Heart left ventricle (tissue), 16 donors: ENCODE measurements around the gene DPY19L1. TPM values are rescaled to one million over a fixed set of nuclear protein-coding genes. Genes with fewer than 3 reads are reported as not detected.
A peak's percentile ranks its signal among the peaks of the same experiment; 100 is the strongest.
"Not testable (repeated sequence)": the region's sequence is repeated elsewhere in the genome, so short reads cannot be mapped to it uniquely, and the experiment has no call there.

Experiments used
- ATAC-seq, 4 donors: fragments of 200-7000 bp; cut with Tn5 transposase; one replicate each; pipeline ENCODE4 v1.9.1; 2020 to 2022; ENCODE audit warnings: moderate library complexity in 4 of 4, mild to moderate bottlenecking in 3 of 4, moderate number of reproducible peaks in 1 of 4
- DNase-seq, 5 donors: peaks; one replicate each; pipeline ENCODE4 v3.0.0-alpha.2; 2020
- H3K27ac ChIP-seq, 12 donors: fragments of 200-600 bp; sonication (generic) in 4 of 12; one replicate each; pipeline versions ENCODE4 v1.5.0 to v1.8.0; 2016 to 2022; ENCODE audit warnings: mild to moderate bottlenecking in 2 of 12
- H3K27me3 ChIP-seq, 9 donors: fragments of 200-600 bp; sonication (generic) in 2 of 9; one replicate each; pipeline versions ENCODE4 v1.5.1 to v1.8.0; 2016 to 2022; ENCODE audit warnings: mild to moderate bottlenecking in 3 of 9
- H3K36me3 ChIP-seq, 9 donors: fragments of 200-600 bp; sonication (generic) in 2 of 9; one replicate each; pipeline versions ENCODE4 v1.5.0 to v1.8.0; 2018 to 2022; ENCODE audit warnings: mild to moderate bottlenecking in 2 of 9
- H3K4me1 ChIP-seq, 12 donors: fragments of 200-600 bp; sonication (generic) in 4 of 12; one replicate each; pipeline versions ENCODE4 v1.5.0 to v1.8.0; 2016 to 2022; ENCODE audit warnings: mild to moderate bottlenecking in 3 of 12
- H3K4me3 ChIP-seq, 12 donors: fragments of 200-600 bp; sonication (generic) in 4 of 12; one replicate each; pipeline versions ENCODE4 v1.5.0 to v1.8.0; 2017 to 2022; ENCODE audit warnings: mild to moderate bottlenecking in 9 of 12, moderate library complexity in 4 of 12
- H3K9me3 ChIP-seq, 12 donors: fragments of 200-600 bp; sonication (generic) in 4 of 12; one replicate each; pipeline versions ENCODE4 v1.5.0 to v1.8.0; 2016 to 2022; ENCODE audit warnings: mild to moderate bottlenecking in 1 of 12
- WGBS, 4 donors: extraction: QIAGEN DNeasy Blood & Tissue Kit in 2 of 4; methylation state at CpG; one replicate each; pipeline versions ENCODE4 v1.1.5 to v1.1.7; 2013 to 2018; 5-methylcytosine and 5-hydroxymethylcytosine counted together
- intact Hi-C, 10 donors: fragments of 100-400 bp; cut with DNase I; formaldehyde crosslinking; loops; one replicate each; pipeline versions ENCODE4 v1.11.1 to v1.14.2; 2022
- polyA plus RNA-seq, 2 donors: library from polyadenylated mRNA; stranded (reverse); fragments of 200-250 nt; gene quantifications; one replicate each; pipeline ENCODE4 v1.2.3, GENCODE V29; 2013
- total RNA-seq, 9 donors: library from RNA; depleted of rRNA in 2 of 9; stranded (reverse); fragments of >200 nt in 2 of 9; fragmentation: NEBNext Ultra II Directional in 3 of 9; extraction: Animal tissue kit (Norgen Biotek cat#: 25700) in 3 of 9; gene quantifications; one replicate each; pipeline versions ENCODE4 v1.1.0 to v1.2.4, GENCODE V29; 2016 to 2023
- TF ChIP-seq, protein P1 (sequence below), 12 donors: fragments of 200-600 bp; sonication (generic) in 4 of 12; IDR thresholded peaks; one replicate each; pipeline versions ENCODE4 v1.5.0 to v1.8.0; 2018 to 2022; ENCODE audit warnings: antibody characterized with exemption in 12 of 12, mild to moderate bottlenecking in 5 of 12
- donor health status: ischemic (EF 13 %, LVEDD 7.1; RV severe dilation, severe dysfunction).
- donor health status: healthy with polysubstance abuse.
- donor health status: DM: no; HTN: yes; CAD: no.
- donor health status: DM: no; HTN: no; CAD: no.
- donor health status: ischemic (EF 25% LVEDD 6.9; RV normal size, moderate dysfunction).
- donor health status: ischemic (EF 25% LVEDD 5.7; RV mildly dilated, moderate dysfunction).
- donor health status: healthy.
- donor health status: DM: yes; HTN: yes; CAD: no.
- donor health status: ischemic (EF 35%, LVEDD 5.7; RV mildly dilated, moderate dysfunction).
- donor health status: nonischemic (EF 11% LVEDD 7.7; RV severe dilation, severe dysfunction).
- donor health status: DM: yes; HTN: yes; CAD: no.
- donor health status: PGD.
- donor health status: ischemic (EF 29% LVEDD 5.4; RV normal size, mild dysfunction).
- donor health status: nonischemic (EF 23%, LVEDD 6.1; RV moderate dilation, normal function).

DPY19L1 gene
- total and polyA plus RNA-seq, 11 donors: 7.7 to 34.4 (median 22.8) TPM

DNA sequence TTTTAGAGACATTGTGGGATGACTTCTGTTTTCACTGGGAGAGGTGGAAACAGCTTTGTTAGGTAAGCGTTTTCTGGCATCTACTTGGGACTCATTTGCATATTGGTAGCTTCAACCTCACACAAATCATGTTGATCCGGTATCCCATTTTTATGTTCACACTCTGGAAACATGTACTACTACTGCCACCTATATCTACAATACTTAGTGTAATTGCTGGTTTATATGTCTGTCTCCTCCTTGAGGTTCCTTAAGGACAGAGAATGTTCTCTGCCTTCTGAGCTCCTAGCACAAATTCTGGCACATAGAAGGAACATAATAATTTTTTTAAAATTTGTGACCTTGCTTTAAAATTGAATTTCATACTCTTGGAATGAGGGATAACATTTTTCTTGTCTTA is 28.1 kb upstream of the DPY19L1 start:
- ATAC-seq, intact Hi-C loops: not testable (repeated sequence)
- TF ChIP-seq, protein P1, sequence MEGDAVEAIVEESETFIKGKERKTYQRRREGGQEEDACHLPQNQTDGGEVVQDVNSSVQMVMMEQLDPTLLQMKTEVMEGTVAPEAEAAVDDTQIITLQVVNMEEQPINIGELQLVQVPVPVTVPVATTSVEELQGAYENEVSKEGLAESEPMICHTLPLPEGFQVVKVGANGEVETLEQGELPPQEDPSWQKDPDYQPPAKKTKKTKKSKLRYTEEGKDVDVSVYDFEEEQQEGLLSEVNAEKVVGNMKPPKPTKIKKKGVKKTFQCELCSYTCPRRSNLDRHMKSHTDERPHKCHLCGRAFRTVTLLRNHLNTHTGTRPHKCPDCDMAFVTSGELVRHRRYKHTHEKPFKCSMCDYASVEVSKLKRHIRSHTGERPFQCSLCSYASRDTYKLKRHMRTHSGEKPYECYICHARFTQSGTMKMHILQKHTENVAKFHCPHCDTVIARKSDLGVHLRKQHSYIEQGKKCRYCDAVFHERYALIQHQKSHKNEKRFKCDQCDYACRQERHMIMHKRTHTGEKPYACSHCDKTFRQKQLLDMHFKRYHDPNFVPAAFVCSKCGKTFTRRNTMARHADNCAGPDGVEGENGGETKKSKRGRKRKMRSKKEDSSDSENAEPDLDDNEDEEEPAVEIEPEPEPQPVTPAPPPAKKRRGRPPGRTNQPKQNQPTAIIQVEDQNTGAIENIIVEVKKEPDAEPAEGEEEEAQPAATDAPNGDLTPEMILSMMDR (IDR thresholded peaks at IDR 0.05): peak in 1 of 12 donors; percentile 11

DNA sequence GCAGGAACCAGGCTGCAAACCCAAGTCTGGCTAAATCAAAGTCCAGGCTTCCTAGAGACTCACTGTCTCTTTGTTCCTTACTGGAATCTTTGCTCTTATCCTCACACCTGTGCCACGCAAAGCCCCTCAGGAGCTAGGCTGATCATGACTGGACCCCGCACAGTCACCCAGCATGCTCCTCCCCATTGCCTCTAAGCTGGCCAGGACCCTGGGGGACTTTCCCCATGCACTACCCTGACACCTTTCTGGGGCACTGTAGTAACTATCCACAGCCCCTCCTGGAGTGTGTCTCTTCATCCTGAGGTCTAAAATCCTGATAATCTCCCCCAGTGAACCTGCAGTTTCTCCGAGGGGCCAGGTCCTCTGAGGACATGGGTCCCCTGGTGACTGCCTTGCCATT is 21.3 kb upstream of the DPY19L1 start:
- H3K9me3 ChIP-seq, H3K4me3 ChIP-seq, intact Hi-C loops, H3K27ac ChIP-seq, H3K27me3 ChIP-seq, DNase-seq, H3K4me1 ChIP-seq, H3K36me3 ChIP-seq: not testable (repeated sequence)
- peak in 1 of 4 donors; percentile 33 for ATAC-seq
- 93 to 97% (median 94%) methylated on average over 2 to 3 of the region's 3 CpGs for WGBS, 4 donors

More for the DNA sequence above, 28.1 kb upstream of the DPY19L1 start:
- not testable (repeated sequence) for H3K36me3 ChIP-seq, H3K27me3 ChIP-seq, DNase-seq, H3K9me3 ChIP-seq, H3K4me1 ChIP-seq, H3K27ac ChIP-seq, H3K4me3 ChIP-seq
- 26 to 61% (median 45%) methylated on average over 2 of the region's 2 CpGs for WGBS, 4 donors

DNA sequence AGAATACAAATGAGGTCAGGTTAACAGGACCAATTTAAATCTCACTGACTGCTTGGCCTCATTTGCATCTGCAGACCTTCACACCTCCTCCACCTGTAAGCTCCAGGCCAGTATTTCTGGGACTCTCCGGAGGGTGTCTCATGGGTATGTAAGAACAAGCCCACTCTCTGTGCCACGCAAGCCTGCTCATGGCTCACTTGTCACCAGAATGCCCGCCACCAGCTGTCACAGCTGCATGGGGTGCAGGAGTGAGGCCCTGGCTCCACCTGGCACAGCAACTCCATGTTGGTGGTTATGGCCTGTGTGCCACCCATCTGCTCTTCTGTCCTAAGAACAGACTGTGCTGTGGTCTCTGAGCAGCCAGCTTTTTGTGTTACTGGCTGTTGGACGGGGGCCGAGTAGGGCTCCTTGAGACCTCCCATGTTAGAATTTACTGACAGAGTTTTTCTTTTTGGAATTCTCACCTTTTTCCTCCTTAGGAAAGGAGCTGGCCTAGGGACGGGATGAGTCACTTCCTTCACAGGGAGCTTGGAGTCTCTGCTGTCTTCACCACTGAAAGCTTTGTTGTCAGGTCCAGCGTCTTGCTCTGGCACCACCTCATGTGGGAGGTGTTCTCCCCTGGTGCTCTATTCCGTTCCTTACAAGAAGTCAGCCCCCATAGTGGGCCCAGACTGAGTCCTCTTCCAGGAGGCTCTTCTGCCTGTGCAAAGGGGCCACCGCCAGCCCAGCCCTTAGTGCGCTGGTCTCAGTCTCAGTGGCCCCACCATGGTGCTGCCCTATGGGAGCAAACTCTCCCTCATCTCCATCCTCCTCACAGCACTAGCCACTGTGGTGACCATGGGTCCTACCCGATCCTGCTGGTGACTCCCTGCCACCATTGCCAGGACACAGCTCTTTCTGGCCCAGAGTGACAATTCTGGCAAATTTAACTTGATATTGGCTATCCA is 20.5 kb upstream of the DPY19L1 start:
- H3K9me3 ChIP-seq, H3K4me3 ChIP-seq, DNase-seq, H3K4me1 ChIP-seq, H3K27me3 ChIP-seq, intact Hi-C loops, H3K27ac ChIP-seq, H3K36me3 ChIP-seq: not testable (repeated sequence)
- 77 to 86% (median 81%) methylated on average over 10 to 11 of the region's 11 CpGs for WGBS, 4 donors
- peak in 1 of 4 donors; percentile 27 for ATAC-seq

DNA sequence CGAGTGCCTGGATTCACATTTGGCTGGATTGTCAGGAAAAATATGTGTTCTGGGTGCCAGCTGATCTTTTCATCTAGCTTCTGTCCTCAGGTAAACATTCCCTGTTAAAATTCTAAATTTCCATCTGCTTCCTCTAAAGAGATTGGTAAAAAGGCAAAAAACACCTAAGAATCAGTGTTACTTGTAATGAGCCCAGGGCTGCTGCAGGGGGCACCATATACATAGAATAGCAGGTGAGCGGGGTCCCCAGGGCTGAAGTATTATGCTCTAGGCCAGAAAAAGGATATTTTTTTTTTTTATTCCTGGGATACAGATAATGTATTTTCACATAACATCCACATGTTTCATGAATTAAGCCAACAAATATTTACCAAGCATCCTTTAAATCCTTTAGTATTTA is 18.4 kb upstream of the DPY19L1 start:
- H3K4me3 ChIP-seq, H3K27me3 ChIP-seq, ATAC-seq, H3K27ac ChIP-seq, DNase-seq, intact Hi-C loops, H3K4me1 ChIP-seq, H3K9me3 ChIP-seq, H3K36me3 ChIP-seq: not testable (repeated sequence)
- TF ChIP-seq, protein P1 (IDR thresholded peaks at IDR 0.05): peak in 4 of 12 donors; percentile 6 to 28 (median 16)
- WGBS, 4 donors: 83 to 90% (median 87%) methylated on average over 2 of the region's 2 CpGs

DNA sequence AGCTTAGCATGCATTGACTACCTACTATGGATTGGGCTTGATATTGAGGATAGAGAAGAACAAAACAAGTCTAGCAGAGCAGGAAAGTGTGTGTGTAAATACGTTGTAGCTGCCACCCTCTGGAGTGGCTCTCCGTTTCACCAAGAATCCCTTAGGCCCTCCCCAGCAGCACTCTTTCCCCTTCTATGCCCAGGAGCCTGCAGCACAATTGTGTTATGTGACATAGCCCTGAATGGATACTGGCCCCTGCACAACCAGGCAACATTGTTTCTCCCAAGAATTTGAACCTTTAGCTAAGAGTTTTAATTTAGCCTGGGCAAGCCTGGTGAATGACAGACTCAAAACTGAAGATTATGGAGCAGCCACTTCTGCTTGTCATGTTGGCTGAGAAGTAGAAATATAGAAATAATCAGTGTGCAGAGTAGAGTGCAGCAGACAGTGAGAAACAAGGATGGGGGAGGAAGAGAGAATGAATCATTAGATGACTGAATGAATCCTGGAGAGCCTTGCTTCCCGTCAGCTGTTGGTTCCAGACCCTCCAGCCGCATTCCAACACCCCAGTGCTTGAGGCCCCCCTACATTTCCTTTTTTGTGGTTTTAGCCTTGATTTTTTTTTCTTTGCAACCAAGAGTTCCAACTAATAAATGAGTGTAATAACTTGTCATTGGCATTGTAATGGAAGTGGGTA is 16.3 kb upstream of the DPY19L1 start:
- H3K4me3 ChIP-seq, DNase-seq, H3K27ac ChIP-seq, H3K36me3 ChIP-seq, H3K27me3 ChIP-seq, H3K9me3 ChIP-seq, H3K4me1 ChIP-seq, intact Hi-C loops: not testable (repeated sequence)
- WGBS, 4 donors: 44 to 66% (median 57%) methylated on average over 4 of the region's 4 CpGs
- peak in 1 of 4 donors; percentile 62 for ATAC-seq

DNA sequence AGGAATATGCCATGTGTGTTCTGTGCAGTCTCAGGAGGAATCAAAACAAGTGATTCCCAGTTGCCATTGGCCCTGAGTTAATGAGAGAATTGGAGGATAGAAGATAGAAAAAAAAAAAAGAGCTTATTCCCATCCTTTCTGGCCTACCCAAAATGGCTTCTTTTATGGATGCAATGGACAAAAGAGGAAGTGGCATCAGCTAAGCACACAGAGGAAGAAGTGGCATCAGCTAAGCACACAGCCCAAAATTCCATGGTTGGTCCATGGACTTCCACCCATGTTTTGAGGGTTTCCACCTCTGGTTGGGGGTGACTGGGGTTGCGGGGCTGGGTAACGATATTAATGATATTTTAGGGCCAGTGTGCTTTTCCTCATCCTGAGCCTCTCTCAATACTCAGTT is 11.1 kb upstream of the DPY19L1 start:
- DNase-seq, ATAC-seq, H3K27ac ChIP-seq, intact Hi-C loops, H3K36me3 ChIP-seq, H3K27me3 ChIP-seq, H3K4me3 ChIP-seq, H3K4me1 ChIP-seq, H3K9me3 ChIP-seq: not testable (repeated sequence)
- 93 to 96% (median 94%) methylated on average over 2 of the region's 2 CpGs for WGBS, 4 donors

DNA sequence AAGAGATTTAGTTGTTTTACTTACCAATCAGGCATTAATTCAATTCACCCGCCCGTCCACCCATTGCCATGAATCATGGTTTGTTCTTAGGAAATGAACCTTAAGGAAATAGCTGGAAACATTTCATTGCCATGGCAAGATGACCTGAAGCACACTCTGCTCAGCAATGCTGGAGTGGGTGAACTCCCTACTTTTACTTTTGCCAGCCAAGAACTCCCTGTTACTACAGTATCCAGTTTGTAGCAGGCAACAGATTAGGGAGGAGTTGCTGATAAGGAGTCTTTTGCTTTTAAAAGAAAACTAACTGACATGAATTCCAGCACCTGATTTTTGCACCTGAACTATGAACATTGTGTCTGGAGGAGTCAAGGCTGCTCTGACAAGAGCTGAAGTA is 10.6 kb upstream of the DPY19L1 start:
- H3K27me3 ChIP-seq, DNase-seq, intact Hi-C loops, H3K9me3 ChIP-seq, H3K4me3 ChIP-seq, H3K36me3 ChIP-seq, H3K4me1 ChIP-seq, H3K27ac ChIP-seq: not testable (repeated sequence)
- peak; percentile 54 to 73 (median 67) for ATAC-seq
- WGBS, 4 donors: 82 to 92% (median 89%) methylated on average over 2 of the region's 2 CpGs

DNA sequence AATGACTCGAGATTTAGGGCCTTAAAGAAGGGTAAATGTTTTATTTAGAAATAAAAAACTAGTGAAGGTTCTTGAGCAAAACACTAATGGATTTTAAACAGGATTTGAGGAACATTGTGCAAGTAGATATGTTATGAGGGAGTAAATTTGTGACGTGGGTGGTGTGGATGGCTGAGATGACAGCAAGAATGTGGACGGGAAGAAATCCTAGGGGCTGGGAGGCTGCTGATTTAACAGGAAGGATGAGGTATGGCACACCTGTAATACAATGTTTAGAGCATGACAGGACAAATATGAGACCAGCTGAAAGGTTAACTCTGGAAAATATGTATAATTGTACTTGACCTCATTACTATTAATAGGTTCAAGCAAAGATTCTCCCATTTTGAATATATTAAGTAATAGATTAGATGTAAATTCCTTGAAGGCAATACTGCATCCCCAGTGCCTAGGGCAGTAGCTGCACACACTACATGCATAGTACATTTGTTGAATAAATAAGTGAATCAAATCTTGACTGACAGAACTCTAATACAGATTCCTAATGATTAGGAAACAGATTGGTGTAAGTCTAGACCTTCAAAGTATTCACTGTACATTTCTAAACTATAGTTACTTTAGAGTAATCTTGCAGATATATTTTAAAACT is 10.1 kb upstream of the DPY19L1 start:
- intact Hi-C loops, H3K27me3 ChIP-seq, H3K4me3 ChIP-seq, H3K9me3 ChIP-seq, ATAC-seq, H3K27ac ChIP-seq, H3K36me3 ChIP-seq, DNase-seq, H3K4me1 ChIP-seq: not testable (repeated sequence)
- 70 to 82% (median 71%) methylated on average over 3 of the region's 3 CpGs for WGBS, 4 donors
